Activated CD4-positive, alpha-beta T cell treated with anti-CD3 and anti-CD28 coated beads, Interleukin-2, amount 50 U/mL, for 48 hours (primary cell): Measurements from ENCODE around the gene EPM2AIP1.

Experiments
- DNase-seq, 2 experiments: peaks; one replicate each; pipeline ENCODE4 v3.0.0-alpha.2; 2020

EPM2AIP1 gene

DNA sequence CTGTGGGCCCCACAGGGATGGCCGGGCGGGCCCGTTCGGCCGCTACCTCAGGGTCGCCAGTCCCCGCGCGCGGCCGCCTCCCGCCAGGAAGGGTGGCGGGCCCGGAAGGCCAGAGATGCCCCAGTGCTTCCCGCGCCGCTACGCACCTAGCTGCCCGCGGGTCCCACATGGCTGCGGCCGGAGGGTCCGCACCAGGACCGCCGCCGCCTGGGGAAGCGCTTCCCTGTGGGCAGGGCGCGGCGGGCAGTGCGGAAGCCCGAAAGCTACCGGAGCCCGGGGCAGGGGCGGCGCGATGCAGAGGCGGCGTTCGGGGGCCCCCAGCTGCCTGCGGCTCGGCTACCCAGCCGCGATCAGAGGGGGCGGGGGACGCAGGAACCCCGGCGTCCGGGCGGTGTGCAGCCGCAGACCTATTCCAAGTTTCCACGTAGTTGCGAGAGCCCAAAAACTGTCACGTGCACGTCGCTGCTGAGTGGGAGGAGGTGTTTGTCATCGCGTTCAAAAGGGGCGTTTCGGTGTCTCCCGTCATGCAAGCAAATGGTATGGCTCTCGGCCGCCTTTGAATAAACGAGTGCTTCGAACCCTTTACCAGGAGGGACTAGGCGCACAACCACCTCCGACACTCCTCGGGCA lies 48.2 kb downstream of the EPM2AIP1 start, which contains the start of gene TRANK1:
Gene TRANK1 (minus strand): TSS at position 414 of the 630 bp plus-strand sequence. CDS start 245 bp downstream, at position 169.
- DNase-seq: peak; percentile 78 to 84

DNA sequence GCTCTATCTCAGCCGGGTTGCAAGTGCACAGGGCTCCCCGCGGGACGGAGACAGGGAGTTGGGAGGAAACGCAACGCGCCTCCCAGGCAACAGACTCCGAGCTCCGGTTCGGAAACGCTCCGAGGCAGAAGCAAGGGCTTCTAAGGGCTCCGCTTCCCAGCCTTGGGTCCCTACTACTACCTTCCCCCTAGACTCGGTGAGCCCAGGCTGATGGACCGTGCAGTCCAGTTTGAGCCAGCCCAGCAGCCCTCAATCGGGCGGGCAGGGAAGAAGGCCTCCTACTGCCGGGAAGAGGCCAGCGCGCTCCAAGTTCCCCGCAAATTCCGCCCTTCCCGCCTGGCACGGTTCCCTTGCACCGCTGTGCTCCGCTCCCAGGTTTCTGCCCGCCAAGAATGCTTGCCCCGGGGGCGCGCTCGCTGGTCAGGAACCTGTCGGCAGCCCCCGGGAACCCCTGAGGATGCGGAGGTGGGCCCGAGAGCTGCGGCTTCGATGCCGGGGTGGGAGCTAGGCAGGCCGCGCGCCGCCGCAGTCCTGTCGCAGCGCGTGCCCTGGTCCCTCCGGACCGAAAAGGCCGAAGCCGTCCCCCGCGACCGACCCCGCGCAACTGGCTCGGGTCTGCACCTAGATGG lies 48.8 kb downstream of the EPM2AIP1 start:
- DNase-seq: peak; percentile 48 to 54

DNA sequence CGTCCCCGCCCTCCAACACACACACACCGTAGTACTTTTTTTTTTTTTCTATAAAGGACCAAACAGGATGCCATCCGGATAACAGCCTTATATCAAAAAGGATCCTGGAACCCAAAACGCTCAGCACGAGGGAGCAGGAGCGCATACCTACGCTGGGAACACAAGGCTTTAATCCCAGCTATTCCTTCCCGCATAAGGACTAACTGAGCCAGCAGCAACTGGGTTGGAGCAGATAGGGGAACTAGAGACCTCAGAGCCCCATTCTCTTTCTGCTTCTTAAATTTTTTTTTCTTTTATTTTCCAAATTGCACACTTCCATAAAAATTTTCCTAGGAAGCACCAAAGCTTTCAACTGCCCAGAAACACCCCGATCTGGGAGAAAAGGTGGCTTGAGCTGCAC lies 49.3 kb downstream of the EPM2AIP1 start:
- no peak for DNase-seq

DNA sequence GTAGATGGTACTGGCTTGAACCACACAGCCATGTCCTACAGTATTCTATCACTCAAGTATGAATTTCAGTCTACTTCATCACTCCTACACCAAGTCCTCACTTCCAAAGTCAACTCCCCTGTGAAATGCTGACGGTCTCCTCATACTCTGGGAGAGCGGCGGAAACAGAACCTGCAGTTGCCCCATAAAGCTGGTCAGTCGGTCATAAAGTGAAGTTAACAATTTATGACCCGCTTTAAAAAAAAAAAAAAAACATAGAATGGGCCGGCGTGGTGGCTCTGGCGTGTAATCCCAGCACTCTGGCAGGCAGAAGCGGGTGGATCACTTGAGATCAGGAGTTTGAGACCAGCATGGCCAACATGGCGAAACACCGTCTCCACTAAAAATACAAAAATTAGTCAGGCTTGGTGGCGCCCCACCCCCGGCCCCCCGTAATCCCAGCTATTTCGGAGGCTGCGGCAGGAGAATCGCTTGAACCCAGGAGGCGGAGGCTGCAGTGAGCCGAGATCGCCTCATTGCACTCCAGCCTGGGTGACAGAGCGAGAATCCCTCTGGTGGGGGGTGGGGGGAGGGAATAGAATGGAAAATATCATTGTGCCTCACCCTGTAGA lies 50.2 kb downstream of the EPM2AIP1 start:
- DNase-seq: no peak

DNA sequence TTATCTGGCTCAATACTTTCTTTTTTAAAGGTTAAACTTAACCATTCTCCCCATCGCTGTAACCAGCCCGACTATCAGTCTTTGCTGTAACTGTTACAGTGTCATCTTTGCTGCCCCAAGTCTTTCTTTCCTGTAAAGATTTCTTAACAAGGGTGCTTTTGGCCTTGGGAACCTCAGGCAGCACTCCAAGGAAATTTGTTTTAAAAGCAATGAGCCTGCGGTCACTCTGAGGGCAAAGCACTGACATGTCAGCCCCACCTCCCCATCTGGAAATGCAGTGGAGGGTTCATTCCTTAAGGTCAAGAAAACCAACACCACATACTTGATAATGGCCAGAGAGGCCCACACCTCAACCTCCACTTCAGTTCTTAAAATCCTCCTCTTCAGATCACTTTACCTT lies 51.3 kb downstream of the EPM2AIP1 start:
- no peak for DNase-seq

DNA sequence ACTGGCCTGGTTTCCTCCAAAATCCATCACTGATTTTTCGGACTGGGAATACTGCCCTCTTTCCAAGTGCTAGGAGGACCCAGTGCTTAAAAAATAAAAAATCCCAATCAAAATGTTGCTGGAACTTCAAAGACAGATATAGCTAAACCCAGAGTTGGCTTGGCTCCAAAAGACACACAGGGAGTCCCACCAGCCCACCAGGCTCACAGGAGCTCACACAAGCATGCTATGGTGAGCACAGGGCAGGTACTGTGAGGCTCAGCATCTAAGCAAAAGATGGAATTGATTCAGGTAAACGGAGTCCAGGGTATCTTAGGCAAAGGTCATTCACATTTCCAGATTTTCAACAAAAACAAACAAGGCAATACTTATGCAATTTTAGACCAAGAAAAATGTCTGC lies 51.8 kb downstream of the EPM2AIP1 start:
- DNase-seq: no peak

DNA sequence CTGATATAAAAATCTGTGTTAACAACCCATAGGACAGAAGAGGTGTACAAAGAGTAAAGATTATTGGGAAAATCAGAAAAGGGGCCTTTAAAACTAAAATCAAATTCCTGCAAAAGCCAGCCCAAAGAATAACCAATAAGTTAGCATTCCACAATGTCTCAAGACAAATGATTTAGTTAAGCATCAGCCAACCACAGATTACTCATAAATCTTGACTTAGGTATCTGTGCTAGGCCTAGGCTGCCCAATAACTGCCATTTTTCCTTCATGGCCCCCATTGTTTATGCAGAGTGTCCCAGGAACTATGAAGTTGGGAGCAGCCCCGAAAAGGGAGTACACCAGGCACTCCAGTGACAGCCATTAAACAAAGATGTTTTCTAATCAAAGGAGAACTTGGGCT lies 55.4 kb downstream of the EPM2AIP1 start:
- DNase-seq: no peak
